Ishikawa (cell line): ENCODE data around the gene LHPP.

ENCODE experiments used
- CEBPB ChIP-seq: IDR thresholded peaks from 2 replicates; pipeline ENCODE4 v1.6.1; 2012
- CREB1 ChIP-seq: IDR thresholded peaks from 2 replicates; pipeline ENCODE4 v1.6.1; 2012; ENCODE audit warnings: low read depth
- EGR1 ChIP-seq: IDR thresholded peaks from 2 replicates; pipeline ENCODE4 v1.6.1; 2012
- EP300 ChIP-seq: IDR thresholded peaks from 2 replicates; pipeline ENCODE4 v1.6.1; 2012; ENCODE audit warnings: borderline replicate concordance
- FOXM1 ChIP-seq: IDR thresholded peaks from 2 replicates; pipeline ENCODE4 v1.6.1; 2012; ENCODE audit warnings: low read depth, borderline replicate concordance
- NFIC ChIP-seq: IDR thresholded peaks from 2 replicates; pipeline ENCODE4 v1.6.1; 2012
- RAD21 ChIP-seq: IDR thresholded peaks from 2 replicates; pipeline ENCODE4 v1.6.1; 2012; ENCODE audit warnings: low read depth
- TAF1 ChIP-seq: IDR thresholded peaks from 2 replicates; pipeline ENCODE4 v1.6.1; 2012; ENCODE audit warnings: low read depth, mild to moderate bottlenecking
- TCF12 ChIP-seq: IDR thresholded peaks from 2 replicates; pipeline ENCODE4 v1.6.1; 2012; ENCODE audit warnings: low read depth
- TEAD4 ChIP-seq: IDR thresholded peaks from 2 replicates; pipeline ENCODE4 v1.6.1; 2012
- YY1 ChIP-seq: IDR thresholded peaks from 2 replicates; pipeline ENCODE4 v1.6.1; 2012; ENCODE audit warnings: low read depth
- ZBTB7A ChIP-seq: IDR thresholded peaks from 2 replicates; pipeline ENCODE4 v1.6.1; 2012; ENCODE audit warnings: low read depth
- TF ChIP-seq, protein P1 (sequence below): IDR thresholded peaks from 2 replicates; pipeline ENCODE4 v1.6.1; 2012
- TF ChIP-seq, protein P2 (sequence below): IDR thresholded peaks from 2 replicates; pipeline ENCODE4 v1.6.1; 2012
- TF ChIP-seq, protein P3 (sequence below): IDR thresholded peaks from 2 replicates; pipeline ENCODE4 v1.6.1; 2012; ENCODE audit warnings: low read depth, mild to moderate bottlenecking

LHPP gene

DNA sequence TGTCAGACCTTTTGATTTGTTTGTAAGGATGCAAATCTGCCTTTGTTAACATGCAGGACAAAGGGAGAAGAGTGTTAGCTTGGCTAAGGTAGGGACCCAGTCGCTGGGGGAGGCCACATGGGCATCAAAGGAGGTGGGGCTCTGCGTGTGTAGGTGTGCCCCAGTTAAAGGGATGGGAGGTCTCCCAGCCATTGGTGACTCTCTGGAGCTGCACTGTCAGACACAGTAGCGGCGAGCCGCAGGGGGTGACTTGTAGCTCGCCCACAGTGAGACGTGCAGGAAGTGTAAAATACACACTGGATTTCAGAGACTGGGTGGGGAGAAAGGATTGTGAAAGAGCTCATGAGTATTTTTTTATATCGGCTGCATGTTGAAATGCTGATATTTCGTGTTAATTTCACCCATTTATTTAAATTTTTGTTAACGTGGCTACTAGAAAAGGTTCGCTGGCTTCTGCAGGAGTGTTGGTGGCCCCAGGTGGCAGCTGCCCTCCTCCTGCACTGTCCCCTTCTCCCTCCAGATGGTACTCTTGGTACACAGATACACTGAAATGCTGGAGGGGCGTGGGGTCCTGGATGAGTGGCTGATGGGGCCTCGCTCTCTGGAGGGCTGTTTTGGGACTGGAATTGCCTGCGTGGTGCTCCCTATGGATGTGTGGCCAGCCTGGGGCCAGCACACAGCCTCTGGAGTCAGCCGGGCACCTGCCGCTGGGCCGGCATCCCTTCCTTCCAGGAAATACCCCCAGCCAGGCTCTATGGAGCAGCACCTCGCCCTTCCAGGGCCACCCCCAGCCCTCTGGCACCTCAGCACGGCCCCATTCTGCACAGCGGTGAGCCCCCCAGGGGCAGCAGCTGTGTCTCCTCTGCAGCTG, 59.2 kb downstream of the LHPP start:
- TF ChIP-seq RAD21 (peak; percentile 19; the same call in 1 of the 2 replicates), CREB1 (no peak), EGR1 (no peak)

DNA sequence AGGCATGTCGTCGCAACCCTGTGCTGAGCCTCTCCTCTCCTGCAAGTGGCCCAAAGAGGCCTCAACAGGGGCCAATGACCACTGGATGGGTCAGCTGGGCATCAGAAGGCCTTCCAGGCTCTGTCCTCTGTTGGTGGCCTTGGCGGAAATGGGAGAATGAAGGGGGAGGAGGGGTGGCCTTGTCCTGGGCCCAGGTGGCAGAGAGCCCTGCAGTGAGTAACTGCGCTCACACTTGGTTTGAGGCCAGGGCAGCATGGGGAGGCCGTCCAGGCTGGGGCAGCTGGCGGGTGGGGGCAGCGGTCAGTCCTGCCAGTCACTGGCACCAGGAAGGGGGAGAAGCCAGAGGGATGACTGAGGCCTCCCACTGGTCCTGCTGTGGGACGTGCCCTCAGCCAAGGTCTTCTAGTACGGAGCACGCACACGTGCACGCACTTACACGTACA, 59.8 kb downstream of the LHPP start:
- no peak for TF ChIP-seq EP300
- TF ChIP-seq, protein P1, sequence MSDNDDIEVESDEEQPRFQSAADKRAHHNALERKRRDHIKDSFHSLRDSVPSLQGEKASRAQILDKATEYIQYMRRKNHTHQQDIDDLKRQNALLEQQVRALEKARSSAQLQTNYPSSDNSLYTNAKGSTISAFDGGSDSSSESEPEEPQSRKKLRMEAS: no peak
- no peak for TF ChIP-seq NFIC
- no peak for TF ChIP-seq TAF1
- TF ChIP-seq TEAD4: no peak

DNA sequence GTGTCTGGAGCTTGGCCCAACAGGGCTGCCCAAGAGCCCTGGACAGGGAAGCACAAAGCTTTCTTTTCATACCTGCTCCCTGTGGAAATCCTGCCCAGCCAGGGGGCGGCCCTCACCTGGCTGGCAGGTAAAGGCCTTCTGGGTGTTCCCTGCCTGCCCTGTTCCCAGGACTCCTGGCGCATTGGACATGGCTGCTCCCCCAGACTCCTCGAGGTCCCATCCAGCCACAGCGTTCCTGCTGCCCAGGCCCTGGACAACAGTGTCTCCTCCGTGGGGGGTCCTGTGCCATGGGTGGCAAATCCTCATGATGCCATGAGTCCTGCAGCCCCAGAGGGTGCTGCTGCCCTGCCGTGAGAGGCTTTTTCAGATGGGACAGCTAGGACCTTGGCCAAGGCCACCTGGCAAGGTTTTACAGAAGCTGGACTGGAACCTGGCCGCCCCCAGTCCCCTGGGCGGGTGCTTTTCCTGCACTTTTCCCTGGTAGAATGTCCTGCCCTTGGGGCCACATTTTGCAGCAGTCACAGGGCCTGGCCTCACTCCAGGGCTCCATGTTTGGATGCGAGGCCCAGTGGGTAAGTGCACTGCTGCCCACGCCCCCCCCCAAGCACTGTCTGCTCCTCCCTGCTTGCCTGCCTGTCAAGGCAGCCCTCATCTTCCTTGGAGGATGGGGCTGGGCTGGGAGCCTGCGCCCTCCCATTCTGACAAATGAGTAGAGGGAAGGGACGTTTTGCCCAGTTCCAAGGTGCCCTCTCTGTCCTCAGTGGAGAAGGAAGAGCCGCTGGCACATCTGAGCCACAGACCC, 60.7 kb downstream of the LHPP start:
- TF ChIP-seq FOXM1 (no peak), CEBPB (no peak), NFIC (no peak), TEAD4 (no peak), ZBTB7A (no peak), EP300 (no peak), EGR1 (no peak), CREB1 (no peak), RAD21 (no peak), YY1 (no peak), TAF1 (no peak), TCF12 (no peak)
- TF ChIP-seq, protein P1: no peak
- TF ChIP-seq, protein P2, sequence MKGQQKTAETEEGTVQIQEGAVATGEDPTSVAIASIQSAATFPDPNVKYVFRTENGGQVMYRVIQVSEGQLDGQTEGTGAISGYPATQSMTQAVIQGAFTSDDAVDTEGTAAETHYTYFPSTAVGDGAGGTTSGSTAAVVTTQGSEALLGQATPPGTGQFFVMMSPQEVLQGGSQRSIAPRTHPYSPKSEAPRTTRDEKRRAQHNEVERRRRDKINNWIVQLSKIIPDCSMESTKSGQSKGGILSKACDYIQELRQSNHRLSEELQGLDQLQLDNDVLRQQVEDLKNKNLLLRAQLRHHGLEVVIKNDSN: no peak
- TF ChIP-seq, protein P3, sequence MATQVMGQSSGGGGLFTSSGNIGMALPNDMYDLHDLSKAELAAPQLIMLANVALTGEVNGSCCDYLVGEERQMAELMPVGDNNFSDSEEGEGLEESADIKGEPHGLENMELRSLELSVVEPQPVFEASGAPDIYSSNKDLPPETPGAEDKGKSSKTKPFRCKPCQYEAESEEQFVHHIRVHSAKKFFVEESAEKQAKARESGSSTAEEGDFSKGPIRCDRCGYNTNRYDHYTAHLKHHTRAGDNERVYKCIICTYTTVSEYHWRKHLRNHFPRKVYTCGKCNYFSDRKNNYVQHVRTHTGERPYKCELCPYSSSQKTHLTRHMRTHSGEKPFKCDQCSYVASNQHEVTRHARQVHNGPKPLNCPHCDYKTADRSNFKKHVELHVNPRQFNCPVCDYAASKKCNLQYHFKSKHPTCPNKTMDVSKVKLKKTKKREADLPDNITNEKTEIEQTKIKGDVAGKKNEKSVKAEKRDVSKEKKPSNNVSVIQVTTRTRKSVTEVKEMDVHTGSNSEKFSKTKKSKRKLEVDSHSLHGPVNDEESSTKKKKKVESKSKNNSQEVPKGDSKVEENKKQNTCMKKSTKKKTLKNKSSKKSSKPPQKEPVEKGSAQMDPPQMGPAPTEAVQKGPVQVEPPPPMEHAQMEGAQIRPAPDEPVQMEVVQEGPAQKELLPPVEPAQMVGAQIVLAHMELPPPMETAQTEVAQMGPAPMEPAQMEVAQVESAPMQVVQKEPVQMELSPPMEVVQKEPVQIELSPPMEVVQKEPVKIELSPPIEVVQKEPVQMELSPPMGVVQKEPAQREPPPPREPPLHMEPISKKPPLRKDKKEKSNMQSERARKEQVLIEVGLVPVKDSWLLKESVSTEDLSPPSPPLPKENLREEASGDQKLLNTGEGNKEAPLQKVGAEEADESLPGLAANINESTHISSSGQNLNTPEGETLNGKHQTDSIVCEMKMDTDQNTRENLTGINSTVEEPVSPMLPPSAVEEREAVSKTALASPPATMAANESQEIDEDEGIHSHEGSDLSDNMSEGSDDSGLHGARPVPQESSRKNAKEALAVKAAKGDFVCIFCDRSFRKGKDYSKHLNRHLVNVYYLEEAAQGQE: no peak

DNA sequence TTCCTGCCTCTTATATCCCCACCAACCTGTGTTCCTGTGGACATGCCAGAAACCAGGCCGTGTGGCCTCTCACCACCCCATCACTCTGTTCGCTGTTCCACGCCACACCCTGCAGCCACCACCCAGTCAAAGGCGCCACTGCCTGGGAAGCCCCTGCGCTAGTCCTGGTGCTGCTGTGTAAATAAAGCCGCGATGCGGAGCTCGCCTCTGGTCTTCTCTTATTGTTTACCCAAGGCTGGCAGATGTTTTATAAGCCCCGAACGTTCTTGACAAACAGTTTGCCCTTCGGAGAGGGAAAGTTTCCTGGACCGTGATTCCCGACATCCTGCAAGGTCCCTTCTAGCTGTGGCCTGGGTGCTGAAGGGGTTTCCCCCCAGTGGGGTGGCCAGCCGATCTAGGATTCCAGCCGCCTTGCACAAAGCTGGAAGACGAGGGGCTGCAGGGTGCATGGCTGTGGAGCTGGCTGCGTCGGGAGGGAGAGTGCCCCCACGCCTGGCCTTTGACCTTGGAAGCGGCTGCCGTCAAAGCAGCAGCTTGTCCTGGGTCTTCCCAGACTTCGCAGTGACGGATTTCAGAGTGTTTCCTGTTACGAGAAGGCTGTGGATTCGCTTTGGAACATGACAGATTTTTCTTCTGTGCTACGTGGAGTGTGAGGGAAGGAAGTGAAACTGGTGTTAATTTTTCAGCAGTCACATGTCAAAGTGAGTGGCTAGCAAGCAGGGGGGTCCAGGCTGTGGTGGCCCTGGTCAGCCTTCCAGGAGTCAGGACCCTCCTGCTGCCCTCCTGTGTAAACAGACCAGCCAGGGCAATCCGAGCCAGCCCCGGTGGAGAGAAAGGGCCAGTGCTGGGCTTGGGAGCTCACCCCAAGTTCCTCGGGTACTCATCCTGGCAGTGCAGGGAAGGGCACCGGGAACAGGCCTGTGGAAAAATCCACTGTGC, 61.6 kb downstream of the LHPP start:
- TF ChIP-seq TEAD4: no peak
- no peak for TF ChIP-seq CEBPB
- TF ChIP-seq TCF12: no peak
- TF ChIP-seq NFIC: no peak

DNA sequence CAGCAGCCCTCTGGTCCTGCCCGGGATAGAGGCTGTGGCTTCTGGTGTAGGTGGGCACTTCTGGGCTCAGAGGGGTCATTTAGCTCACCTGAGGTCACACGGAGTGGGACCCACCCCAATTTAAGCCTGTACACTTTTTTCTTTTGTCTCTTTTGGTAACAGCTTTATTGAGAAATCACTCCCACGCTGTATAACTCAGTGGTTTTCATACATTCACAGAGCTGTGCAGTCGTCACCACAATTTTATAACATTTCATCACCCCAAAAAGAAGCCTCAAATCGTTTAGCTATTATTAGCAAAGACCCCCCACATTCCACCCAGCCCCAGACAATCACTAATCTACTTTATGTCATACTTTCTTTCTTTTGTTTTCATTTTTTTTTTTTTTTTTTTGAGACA, 62.3 kb downstream of the LHPP start:
- TF ChIP-seq RAD21: no peak
- TF ChIP-seq, protein P3: no peak
- no peak for TF ChIP-seq CEBPB
